ENCODE measurements around the gene SERPINE2. TPM values are rescaled to one million over a fixed set of nuclear protein-coding genes. Genes with fewer than 3 reads are reported as not detected.

Gene SERPINE2
- total and polyA plus RNA-seq, 4 donors: 61.9 to 216 (median 135) TPM

- no peak overlapping the region for H3K27ac ChIP-seq (ENCODE audit: low read depth, low read length)
- H3K36me3 ChIP-seq (ENCODE audit: control insufficient read depth, insufficient read depth, low read length): peaks cover 5% of the 10 kb centered on the region
- H3K4me1 ChIP-seq (ENCODE audit: control insufficient read depth, insufficient read depth, low read length): peaks cover 20% of the 10 kb centered on the region
- H3K27me3 ChIP-seq (ENCODE audit: control insufficient read depth, insufficient read depth, low read length): no peaks in the 10 kb centered on the region
- DNase-seq (ENCODE audit: low read depth in 4 of 6, low spot score in 6 of 6): no peak
- H3K9me3 ChIP-seq (ENCODE audit: control insufficient read depth, insufficient read depth, low read length): no peaks in the 10 kb centered on the region
- 81% methylated on average over 4 of the region's 6 CpGs for WGBS (ENCODE audit: insufficient coverage)
- H3K4me3 ChIP-seq (ENCODE audit: low read depth, low read length): no peak overlapping the region
These were observed 2.2 kb downstream of the SERPINE2 start for GRCh38 chr2:224036731-224037361.

GRCh38 chr2:224034017-224034416 lies 5.1 kb downstream of the SERPINE2 start:
- Histone ChIP-seq H3K36me3 (ENCODE audit: control insufficient read depth, insufficient read depth, low read length) (peaks cover 9% of the 10 kb centered on the region), H3K4me3 (ENCODE audit: low read depth, low read length) (no peak overlapping the region), H3K27ac (ENCODE audit: low read depth, low read length) (no peak overlapping the region), H3K4me1 (ENCODE audit: control insufficient read depth, insufficient read depth, low read length) (peaks cover 9% of the 10 kb centered on the region), H3K9me3 (ENCODE audit: control insufficient read depth, insufficient read depth, low read length) (no peaks in the 10 kb centered on the region), H3K27me3 (ENCODE audit: control insufficient read depth, insufficient read depth, low read length) (no peaks in the 10 kb centered on the region)
- WGBS (ENCODE audit: insufficient coverage): 71% methylated on average over 3 of the region's 5 CpGs
- DNase-seq (ENCODE audit: low read depth in 4 of 6, low spot score in 6 of 6): peak in 1 of 6 donors; percentile 6

GRCh38 chr2:224033601-224034000 lies 5.5 kb downstream of the SERPINE2 start:
- peaks cover 9% of the 10 kb centered on the region for H3K36me3 ChIP-seq (ENCODE audit: control insufficient read depth, insufficient read depth, low read length)
- no peak overlapping the region for H3K27ac ChIP-seq (ENCODE audit: low read depth, low read length)
- H3K27me3 ChIP-seq (ENCODE audit: control insufficient read depth, insufficient read depth, low read length): no peaks in the 10 kb centered on the region
- WGBS (ENCODE audit: insufficient coverage): 100% methylated on average over 1 of the region's 3 CpGs
- peaks cover 9% of the 10 kb centered on the region for H3K4me1 ChIP-seq (ENCODE audit: control insufficient read depth, insufficient read depth, low read length)
- no peak overlapping the region for H3K4me3 ChIP-seq (ENCODE audit: low read depth, low read length)
- DNase-seq (ENCODE audit: low read depth in 4 of 6, low spot score in 6 of 6): no peak
- no peaks in the 10 kb centered on the region for H3K9me3 ChIP-seq (ENCODE audit: control insufficient read depth, insufficient read depth, low read length)

GRCh38 chr2:224032283-224032682 lies 6.8 kb downstream of the SERPINE2 start:
- Histone ChIP-seq H3K9me3 (ENCODE audit: control insufficient read depth, insufficient read depth, low read length) (no peaks in the 10 kb centered on the region), H3K4me3 (ENCODE audit: low read depth, low read length) (no peak overlapping the region), H3K36me3 (ENCODE audit: control insufficient read depth, insufficient read depth, low read length) (peaks cover 9% of the 10 kb centered on the region), H3K4me1 (ENCODE audit: control insufficient read depth, insufficient read depth, low read length) (peaks cover 9% of the 10 kb centered on the region), H3K27ac (ENCODE audit: low read depth, low read length) (no peak overlapping the region), H3K27me3 (ENCODE audit: control insufficient read depth, insufficient read depth, low read length) (no peaks in the 10 kb centered on the region)
- no peak for DNase-seq (ENCODE audit: low read depth in 4 of 6, low spot score in 6 of 6)
- WGBS (ENCODE audit: insufficient coverage): 100% methylated on average over 1 of the region's 4 CpGs

- 81% methylated on average over 7 of the region's 13 CpGs for WGBS (ENCODE audit: insufficient coverage)
- peaks cover 9% of the 10 kb centered on the region for H3K4me1 ChIP-seq (ENCODE audit: control insufficient read depth, insufficient read depth, low read length)
- no peak for DNase-seq (ENCODE audit: low read depth in 4 of 6, low spot score in 6 of 6)
These were observed 7.6 kb downstream of the SERPINE2 start for GRCh38 chr2:224031358-224031970.

GRCh38 chr2:224030786-224031185 lies 8.3 kb downstream of the SERPINE2 start:
- Histone ChIP-seq H3K27ac (ENCODE audit: low read depth, low read length) (no peak overlapping the region), H3K4me3 (ENCODE audit: low read depth, low read length) (no peak overlapping the region)
- WGBS (ENCODE audit: insufficient coverage): 97% methylated on average over 5 of the region's 7 CpGs

More at GRCh38 chr2:224031358-224031970, 7.6 kb downstream of the SERPINE2 start:
- Histone ChIP-seq H3K4me3 (ENCODE audit: low read depth, low read length) (no peak overlapping the region), H3K27ac (ENCODE audit: low read depth, low read length) (no peak overlapping the region), H3K36me3 (ENCODE audit: control insufficient read depth, insufficient read depth, low read length) (peaks cover 9% of the 10 kb centered on the region), H3K27me3 (ENCODE audit: control insufficient read depth, insufficient read depth, low read length) (no peaks in the 10 kb centered on the region), H3K9me3 (ENCODE audit: control insufficient read depth, insufficient read depth, low read length) (no peaks in the 10 kb centered on the region)

GRCh38 chr2:224029876-224030275 lies 9.2 kb downstream of the SERPINE2 start:
- H3K36me3 ChIP-seq (ENCODE audit: control insufficient read depth, insufficient read depth, low read length): peaks cover 4% of the 10 kb centered on the region
- H3K4me3 ChIP-seq (ENCODE audit: low read depth, low read length): no peak overlapping the region
- no peaks in the 10 kb centered on the region for H3K27me3 ChIP-seq (ENCODE audit: control insufficient read depth, insufficient read depth, low read length)
- DNase-seq (ENCODE audit: low read depth in 4 of 6, low spot score in 6 of 6): no peak
- H3K9me3 ChIP-seq (ENCODE audit: control insufficient read depth, insufficient read depth, low read length): no peaks in the 10 kb centered on the region
- H3K4me1 ChIP-seq (ENCODE audit: control insufficient read depth, insufficient read depth, low read length): peaks cover 9% of the 10 kb centered on the region
- 92% methylated on average over 6 of the region's 6 CpGs for WGBS (ENCODE audit: insufficient coverage)
- H3K27ac ChIP-seq (ENCODE audit: low read depth, low read length): no peak overlapping the region

More at GRCh38 chr2:224030786-224031185, 8.3 kb downstream of the SERPINE2 start:
- peaks cover 9% of the 10 kb centered on the region for H3K4me1 ChIP-seq (ENCODE audit: control insufficient read depth, insufficient read depth, low read length)
- H3K9me3 ChIP-seq (ENCODE audit: control insufficient read depth, insufficient read depth, low read length): no peaks in the 10 kb centered on the region
- H3K36me3 ChIP-seq (ENCODE audit: control insufficient read depth, insufficient read depth, low read length): peaks cover 9% of the 10 kb centered on the region
- H3K27me3 ChIP-seq (ENCODE audit: control insufficient read depth, insufficient read depth, low read length): no peaks in the 10 kb centered on the region
- no peak for DNase-seq (ENCODE audit: low read depth in 4 of 6, low spot score in 6 of 6)

- 77% methylated on average over 3 of the region's 5 CpGs for WGBS (ENCODE audit: insufficient coverage)
- DNase-seq (ENCODE audit: low read depth in 4 of 6, low spot score in 6 of 6): no peak
- no peaks in the 10 kb centered on the region for H3K9me3 ChIP-seq (ENCODE audit: control insufficient read depth, insufficient read depth, low read length)
- H3K4me3 ChIP-seq (ENCODE audit: low read depth, low read length): no peak overlapping the region
- H3K27me3 ChIP-seq (ENCODE audit: control insufficient read depth, insufficient read depth, low read length): no peaks in the 10 kb centered on the region
- no peak overlapping the region for H3K27ac ChIP-seq (ENCODE audit: low read depth, low read length)
- H3K36me3 ChIP-seq (ENCODE audit: control insufficient read depth, insufficient read depth, low read length): peaks cover 4% of the 10 kb centered on the region
- H3K4me1 ChIP-seq (ENCODE audit: control insufficient read depth, insufficient read depth, low read length): no peaks in the 10 kb centered on the region
These were observed 11.2 kb downstream of the SERPINE2 start for GRCh38 chr2:224027931-224028330.

- Histone ChIP-seq H3K4me1 (ENCODE audit: control insufficient read depth, insufficient read depth, low read length) (no peaks in the 10 kb centered on the region), H3K27ac (ENCODE audit: low read depth, low read length) (no peak overlapping the region), H3K4me3 (ENCODE audit: low read depth, low read length) (no peak overlapping the region), H3K27me3 (ENCODE audit: control insufficient read depth, insufficient read depth, low read length) (no peaks in the 10 kb centered on the region), H3K9me3 (ENCODE audit: control insufficient read depth, insufficient read depth, low read length) (no peaks in the 10 kb centered on the region), H3K36me3 (ENCODE audit: control insufficient read depth, insufficient read depth, low read length) (peaks cover 4% of the 10 kb centered on the region)
- no peak for DNase-seq (ENCODE audit: low read depth in 4 of 6, low spot score in 6 of 6)
- WGBS (ENCODE audit: insufficient coverage): 48% methylated on average over 4 of the region's 5 CpGs
These were observed 12.0 kb downstream of the SERPINE2 start for GRCh38 chr2:224027070-224027469.

- H3K4me1 ChIP-seq (ENCODE audit: control insufficient read depth, insufficient read depth, low read length): no peaks in the 10 kb centered on the region
- H3K9me3 ChIP-seq (ENCODE audit: control insufficient read depth, insufficient read depth, low read length): no peaks in the 10 kb centered on the region
- H3K27ac ChIP-seq (ENCODE audit: low read depth, low read length): no peak overlapping the region
- WGBS (ENCODE audit: insufficient coverage): 100% methylated on average over 2 of the region's 7 CpGs
- DNase-seq (ENCODE audit: low read depth in 4 of 6, low spot score in 6 of 6): no peak
- no peak overlapping the region for H3K4me3 ChIP-seq (ENCODE audit: low read depth, low read length)
- no peaks in the 10 kb centered on the region for H3K36me3 ChIP-seq (ENCODE audit: control insufficient read depth, insufficient read depth, low read length)
- H3K27me3 ChIP-seq (ENCODE audit: control insufficient read depth, insufficient read depth, low read length): no peaks in the 10 kb centered on the region
These were observed 13.2 kb downstream of the SERPINE2 start for GRCh38 chr2:224025874-224026273.
